Measurements from ENCODE around the gene EEF1AKMT2.

GRCh38 chr10:124748953-124749645, 42.6 kb downstream of the EEF1AKMT2 start:
- TF ChIP-seq CTCF (IDR thresholded peaks at IDR 0.05; ENCODE audit: insufficient read depth, low read length, poor library complexity, severe bottlenecking) (no peak), EZH2phosphoT487 (conservative IDR thresholded peaks at IDR 0.05; ENCODE audit: low read length) (no peak)

All from SU-DHL-6 (cell line).